Activated CD4-positive, alpha-beta T cell treated with anti-CD3 and anti-CD28 coated beads, Interleukin-2, amount 10 ng/mL, durations not matched to agents 24 days and 14 days (primary cell): Measurements from ENCODE around the gene ARHGEF17. TPM values are rescaled to one million over a fixed set of nuclear protein-coding genes. Genes with fewer than 3 reads are reported as not detected.

Source experiments
- DNase-seq: peaks from one replicate; pipeline ENCODE4 v3.0.0; 2022
- H3K27ac Mint-ChIP-seq: one replicate; pipeline ENCODE4 v1.8.0; 2022; ENCODE audit warnings: mild to moderate bottlenecking, mixed read lengths
- H3K27me3 Mint-ChIP-seq: one replicate; pipeline ENCODE4 v1.8.0; 2022; ENCODE audit warnings: mixed read lengths
- H3K36me3 Mint-ChIP-seq: one replicate; pipeline ENCODE4 v1.8.0; 2022; ENCODE audit warnings: low read depth, mild to moderate bottlenecking, mixed read lengths
- H3K4me1 Mint-ChIP-seq: one replicate; pipeline ENCODE4 v1.8.0; 2021; ENCODE audit warnings: mixed read lengths
- H3K4me3 Mint-ChIP-seq: one replicate; pipeline ENCODE4 v1.8.0; 2022; ENCODE audit warnings: mild to moderate bottlenecking, moderate library complexity, mixed read lengths
- H3K9me3 Mint-ChIP-seq: one replicate; pipeline ENCODE4 v1.8.0; 2021; ENCODE audit warnings: mixed read lengths
- intact Hi-C: fragments of 100-400 bp; cut with micrococcal nuclease; formaldehyde crosslinking; loops from one replicate; pipeline ENCODE4 v1.15.1; 2023
- total RNA-seq: library from RNA; stranded (reverse); gene quantifications from 2 replicates; pipeline ENCODE4 v1.2.3, GENCODE V29; 2022

Gene ARHGEF17
- total RNA-seq, 1 donor from 2014 or later, result not detected

DNA sequence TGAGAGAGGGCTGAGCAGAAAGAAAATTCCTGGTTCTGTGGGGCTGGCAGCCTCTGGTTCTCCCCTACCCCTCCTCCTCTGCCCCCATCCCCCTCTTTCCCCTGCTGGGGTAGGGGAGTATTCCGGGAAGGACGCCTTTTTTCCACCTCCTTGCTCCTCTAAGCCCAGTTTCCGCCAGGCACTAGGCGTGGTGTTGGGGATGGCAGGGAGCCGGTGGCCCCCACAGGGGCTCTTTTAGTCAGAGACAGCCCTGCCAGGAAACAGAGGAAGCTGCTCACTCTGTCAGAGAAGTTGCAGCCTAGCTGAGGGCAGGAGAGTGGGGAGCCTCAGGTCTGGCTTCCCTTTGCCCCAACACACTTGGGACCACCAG, 15.6 kb upstream of the ARHGEF17 start:
- Mint-ChIP-seq H3K4me3 (no peak overlapping the region), H3K4me1 (peaks cover 18% of the 10 kb centered on the region), H3K27ac (no peak overlapping the region), H3K9me3 (no peaks in the 10 kb centered on the region), H3K36me3 (no peaks in the 10 kb centered on the region), H3K27me3 (peaks cover 10% of the 10 kb centered on the region)
- intact Hi-C loops, result no loop called here
- no peak for DNase-seq

DNA sequence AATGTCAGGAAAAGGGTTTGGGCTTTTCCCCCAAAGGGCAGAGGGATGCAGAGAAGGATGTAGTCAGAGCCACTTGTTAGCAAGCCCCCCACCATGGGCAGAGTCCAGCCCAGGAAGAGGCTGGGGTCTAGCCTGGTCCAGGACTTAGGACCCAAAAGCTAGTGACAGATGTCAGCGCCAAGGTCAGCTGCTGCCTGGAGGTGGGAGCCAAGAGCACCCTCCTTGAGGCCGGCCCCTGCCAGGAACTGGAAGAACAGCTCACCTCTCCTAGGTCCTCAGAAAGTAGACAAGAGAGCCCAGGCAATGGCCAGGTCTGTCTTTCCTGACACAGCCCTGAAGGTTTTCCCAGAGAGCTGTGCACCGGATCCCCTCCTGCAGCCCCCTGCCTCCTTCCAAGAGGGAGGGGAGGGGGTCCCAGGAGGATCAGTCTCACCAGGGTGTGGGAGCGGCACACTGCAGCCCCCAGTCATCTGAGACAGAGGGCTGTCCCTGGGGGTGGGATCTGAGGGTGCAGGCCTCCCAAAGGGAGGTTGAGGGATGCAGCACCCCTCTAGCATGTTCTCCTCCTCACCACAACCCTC, 14.6 kb upstream of the ARHGEF17 start:
- intact Hi-C loops, result no loop called here
- H3K4me1 Mint-ChIP-seq, result peaks cover 11% of the 10 kb centered on the region

DNA sequence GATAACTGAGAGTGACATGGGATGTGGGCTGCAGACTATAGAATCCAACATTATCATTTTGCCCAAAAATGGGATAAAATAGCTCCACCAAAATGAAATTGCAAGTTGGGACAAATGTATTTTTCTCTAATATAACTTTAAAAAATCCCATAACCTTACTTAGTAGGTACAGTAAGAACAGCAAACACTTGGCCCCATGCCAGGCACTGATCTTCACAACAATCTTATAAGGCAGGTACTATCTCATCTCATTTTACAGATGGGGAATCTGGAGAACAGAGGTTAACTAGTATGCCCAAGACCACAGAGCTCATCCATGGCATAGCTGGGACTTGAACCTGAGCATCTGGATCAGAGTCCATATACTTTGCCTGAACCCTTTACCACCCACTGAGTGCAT, 13.5 kb upstream of the ARHGEF17 start:
- Mint-ChIP-seq H3K9me3 (no peaks in the 10 kb centered on the region), H3K36me3 (no peaks in the 10 kb centered on the region), H3K27ac (no peak overlapping the region), H3K4me1 (peaks cover 2% of the 10 kb centered on the region), H3K4me3 (no peak overlapping the region), H3K27me3 (peaks cover 15% of the 10 kb centered on the region)
- intact Hi-C loops, result loop anchor here (1.0 kb wide), 1 partner anchor 41 kb away; no protein-coding TSS in a partner anchor
- no peak for DNase-seq

More for the DNA sequence above, 14.6 kb upstream of the ARHGEF17 start:
- no peaks in the 10 kb centered on the region for H3K9me3 Mint-ChIP-seq
- peaks cover 15% of the 10 kb centered on the region for H3K27me3 Mint-ChIP-seq
- H3K27ac Mint-ChIP-seq, result peak overlapping the region; percentile 7
- no peak overlapping the region for H3K4me3 Mint-ChIP-seq
- no peaks in the 10 kb centered on the region for H3K36me3 Mint-ChIP-seq
- no peak for DNase-seq

DNA sequence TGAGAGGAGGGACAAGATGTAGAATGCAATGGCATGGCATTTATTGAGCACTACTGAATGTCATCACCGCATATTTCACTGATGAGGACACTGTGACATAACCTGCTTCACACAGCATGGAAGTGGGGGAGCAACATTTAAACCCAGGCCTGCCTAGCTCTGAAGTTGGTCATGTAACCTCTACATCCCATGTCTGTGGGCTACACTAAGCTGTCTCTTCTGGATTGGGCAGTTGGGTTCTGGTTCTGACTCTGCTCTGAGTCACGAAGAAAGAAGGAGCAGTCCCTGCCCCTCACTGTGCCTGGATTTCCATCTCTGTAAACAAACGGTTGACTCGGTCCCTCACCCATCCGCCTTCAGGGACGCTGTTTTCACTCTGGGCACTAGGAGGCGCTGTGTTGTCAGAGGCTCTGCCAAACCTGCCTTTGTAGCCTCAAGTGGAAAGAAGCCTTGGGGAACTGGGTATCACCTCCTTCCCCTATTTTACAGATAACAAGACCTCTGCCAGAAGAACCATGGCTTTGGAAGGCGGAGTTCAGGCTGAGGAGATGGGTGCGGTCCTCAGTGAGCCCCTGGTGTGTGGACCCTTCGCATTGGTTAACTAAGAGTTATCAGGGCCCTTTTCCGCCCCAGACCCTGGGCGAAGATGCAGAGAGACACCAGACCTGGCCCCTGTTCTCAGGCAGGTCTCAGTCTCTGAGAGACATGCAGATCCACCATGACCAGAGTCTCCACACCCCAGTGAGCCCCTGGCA, 12.7 kb upstream of the ARHGEF17 start:
- peaks cover 17% of the 10 kb centered on the region for H3K27me3 Mint-ChIP-seq
- intact Hi-C loops, result loop anchor here (1.0 kb wide), 1 partner anchor 40 kb away; no protein-coding TSS in a partner anchor
- H3K27ac Mint-ChIP-seq, result no peak overlapping the region
- peak; percentile 94 for DNase-seq
- H3K4me3 Mint-ChIP-seq, result no peak overlapping the region
- no peaks in the 10 kb centered on the region for H3K9me3 Mint-ChIP-seq
- peaks cover 2% of the 10 kb centered on the region for H3K4me1 Mint-ChIP-seq
- H3K36me3 Mint-ChIP-seq, result no peaks in the 10 kb centered on the region

DNA sequence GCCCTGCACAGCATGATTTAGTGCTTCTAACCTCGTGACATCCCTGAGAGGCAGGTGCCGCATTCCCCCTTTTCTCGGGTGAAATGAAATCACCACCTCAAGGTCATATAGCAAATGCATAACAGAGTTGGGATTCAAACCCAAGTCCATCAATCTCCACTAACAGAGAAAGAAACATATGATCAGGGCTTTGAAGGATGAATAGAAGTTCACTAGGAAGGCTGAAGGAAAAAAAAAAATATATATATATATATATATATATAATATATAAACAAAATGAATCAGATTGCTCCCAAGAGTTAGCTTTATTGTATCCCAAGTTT, 12.1 kb upstream of the ARHGEF17 start:
- intact Hi-C loops, result loop anchor here (1.0 kb wide), 1 partner anchor 39 kb away; no protein-coding TSS in a partner anchor
- no peaks in the 10 kb centered on the region for H3K9me3 Mint-ChIP-seq
- H3K27me3 Mint-ChIP-seq, result peaks cover 17% of the 10 kb centered on the region
- DNase-seq, result no peak
- no peak overlapping the region for H3K4me3 Mint-ChIP-seq
- no peaks in the 10 kb centered on the region for H3K36me3 Mint-ChIP-seq
- peaks cover 2% of the 10 kb centered on the region for H3K4me1 Mint-ChIP-seq
- no peak overlapping the region for H3K27ac Mint-ChIP-seq

DNA sequence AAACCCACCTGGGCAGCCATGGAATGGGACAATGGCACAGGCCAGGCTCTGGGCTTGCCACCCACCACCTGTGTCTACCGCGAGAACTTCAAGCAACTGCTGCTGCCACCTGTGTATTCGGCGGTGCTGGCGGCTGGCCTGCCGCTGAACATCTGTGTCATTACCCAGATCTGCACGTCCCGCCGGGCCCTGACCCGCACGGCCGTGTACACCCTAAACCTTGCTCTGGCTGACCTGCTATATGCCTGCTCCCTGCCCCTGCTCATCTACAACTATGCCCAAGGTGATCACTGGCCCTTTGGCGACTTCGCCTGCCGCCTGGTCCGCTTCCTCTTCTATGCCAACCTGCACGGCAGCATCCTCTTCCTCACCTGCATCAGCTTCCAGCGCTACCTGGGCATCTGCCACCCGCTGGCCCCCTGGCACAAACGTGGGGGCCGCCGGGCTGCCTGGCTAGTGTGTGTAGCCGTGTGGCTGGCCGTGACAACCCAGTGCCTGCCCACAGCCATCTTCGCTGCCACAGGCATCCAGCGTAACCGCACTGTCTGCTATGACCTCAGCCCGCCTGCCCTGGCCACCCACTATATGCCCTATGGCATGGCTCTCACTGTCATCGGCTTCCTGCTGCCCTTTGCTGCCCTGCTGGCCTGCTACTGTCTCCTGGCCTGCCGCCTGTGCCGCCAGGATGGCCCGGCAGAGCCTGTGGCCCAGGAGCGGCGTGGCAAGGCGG, 11.4 kb upstream of the ARHGEF17 start:
- H3K36me3 Mint-ChIP-seq, result no peaks in the 10 kb centered on the region
- DNase-seq, result no peak
- intact Hi-C loops, result no loop called here
- H3K27ac Mint-ChIP-seq, result no peak overlapping the region
- no peak overlapping the region for H3K4me3 Mint-ChIP-seq
- no peaks in the 10 kb centered on the region for H3K9me3 Mint-ChIP-seq
- peaks cover 2% of the 10 kb centered on the region for H3K4me1 Mint-ChIP-seq
- peaks cover 17% of the 10 kb centered on the region for H3K27me3 Mint-ChIP-seq

DNA sequence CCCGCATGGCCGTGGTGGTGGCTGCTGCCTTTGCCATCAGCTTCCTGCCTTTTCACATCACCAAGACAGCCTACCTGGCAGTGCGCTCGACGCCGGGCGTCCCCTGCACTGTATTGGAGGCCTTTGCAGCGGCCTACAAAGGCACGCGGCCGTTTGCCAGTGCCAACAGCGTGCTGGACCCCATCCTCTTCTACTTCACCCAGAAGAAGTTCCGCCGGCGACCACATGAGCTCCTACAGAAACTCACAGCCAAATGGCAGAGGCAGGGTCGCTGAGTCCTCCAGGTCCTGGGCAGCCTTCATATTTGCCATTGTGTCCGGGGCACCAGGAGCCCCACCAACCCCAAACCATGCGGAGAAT, 10.9 kb upstream of the ARHGEF17 start:
- Mint-ChIP-seq H3K4me3 (no peak overlapping the region), H3K36me3 (no peaks in the 10 kb centered on the region), H3K4me1 (peaks cover 2% of the 10 kb centered on the region), H3K27ac (no peak overlapping the region), H3K9me3 (no peaks in the 10 kb centered on the region), H3K27me3 (peaks cover 19% of the 10 kb centered on the region)
- intact Hi-C loops, result no loop called here
- DNase-seq, result no peak

DNA sequence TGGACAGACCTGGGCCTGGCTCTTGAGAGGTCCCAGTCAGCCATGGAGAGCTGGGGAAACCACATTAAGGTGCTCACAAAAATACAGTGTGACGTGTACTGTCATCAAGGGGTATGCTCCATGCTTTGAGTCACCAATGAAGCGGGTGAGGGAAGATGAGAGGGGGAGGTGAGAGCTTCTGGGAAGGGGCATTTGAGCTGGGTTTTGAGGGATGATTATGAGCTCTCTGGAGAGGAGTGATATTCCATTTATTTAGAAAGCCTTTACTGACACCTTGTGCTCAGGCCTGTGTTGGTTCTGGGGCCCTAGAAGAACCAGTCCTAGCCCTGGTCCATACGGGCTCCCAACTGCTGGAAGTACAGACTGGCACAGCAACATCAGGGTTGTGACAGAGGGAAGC, 10.4 kb upstream of the ARHGEF17 start:
- H3K4me1 Mint-ChIP-seq, result peaks cover 2% of the 10 kb centered on the region
- H3K9me3 Mint-ChIP-seq, result no peaks in the 10 kb centered on the region
- no peak overlapping the region for H3K4me3 Mint-ChIP-seq
- no peak overlapping the region for H3K27ac Mint-ChIP-seq
- no peak for DNase-seq
- H3K27me3 Mint-ChIP-seq, result peaks cover 20% of the 10 kb centered on the region
- intact Hi-C loops, result no loop called here
- H3K36me3 Mint-ChIP-seq, result no peaks in the 10 kb centered on the region

DNA sequence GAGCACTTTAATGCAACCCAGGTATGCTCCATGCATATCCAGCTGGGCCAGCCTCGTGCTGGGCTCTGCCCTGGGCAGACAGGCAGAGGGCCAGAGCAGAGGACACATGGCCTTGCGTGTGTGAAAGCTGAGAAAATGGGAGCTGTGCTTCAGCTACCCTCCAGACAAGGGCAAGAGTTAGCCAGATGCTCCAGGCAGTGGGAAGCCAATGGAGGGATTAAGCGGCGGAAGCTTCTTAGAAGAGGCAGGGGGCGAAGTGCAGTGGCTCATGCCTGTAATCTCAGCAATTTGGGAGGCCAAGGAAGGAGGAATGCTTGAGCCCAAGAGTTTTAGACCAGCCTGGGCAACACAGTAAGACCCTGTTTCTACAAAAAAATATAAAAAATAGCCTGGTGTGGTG, 9.8 kb upstream of the ARHGEF17 start:
- no peak overlapping the region for H3K4me3 Mint-ChIP-seq
- intact Hi-C loops, result no loop called here
- no peaks in the 10 kb centered on the region for H3K9me3 Mint-ChIP-seq
- no peaks in the 10 kb centered on the region for H3K36me3 Mint-ChIP-seq
- no peak overlapping the region for H3K27ac Mint-ChIP-seq
- peaks cover 19% of the 10 kb centered on the region for H3K27me3 Mint-ChIP-seq
- peaks cover 2% of the 10 kb centered on the region for H3K4me1 Mint-ChIP-seq
- DNase-seq, result no peak

DNA sequence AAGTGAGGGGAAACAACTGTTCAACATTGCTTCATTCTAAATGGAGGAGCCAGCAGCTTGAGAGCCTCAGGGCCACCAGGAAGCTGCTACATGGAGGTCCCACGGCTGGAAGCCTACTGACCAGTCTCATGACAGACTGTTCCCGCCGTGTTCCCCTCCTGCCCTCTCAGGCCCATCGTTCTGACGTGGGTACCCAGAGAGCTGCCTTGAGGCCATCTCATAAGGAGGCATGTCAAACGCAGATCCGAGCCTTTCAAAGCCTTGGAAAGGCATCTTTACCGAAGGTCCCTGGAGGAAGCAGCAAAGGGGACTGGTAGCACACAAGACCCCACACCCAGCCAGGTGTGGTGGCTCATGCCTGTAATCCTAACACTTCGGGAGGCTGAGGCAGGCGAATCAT, 8.3 kb upstream of the ARHGEF17 start:
- no peak for DNase-seq
- Mint-ChIP-seq H3K9me3 (no peaks in the 10 kb centered on the region), H3K36me3 (no peaks in the 10 kb centered on the region)

DNA sequence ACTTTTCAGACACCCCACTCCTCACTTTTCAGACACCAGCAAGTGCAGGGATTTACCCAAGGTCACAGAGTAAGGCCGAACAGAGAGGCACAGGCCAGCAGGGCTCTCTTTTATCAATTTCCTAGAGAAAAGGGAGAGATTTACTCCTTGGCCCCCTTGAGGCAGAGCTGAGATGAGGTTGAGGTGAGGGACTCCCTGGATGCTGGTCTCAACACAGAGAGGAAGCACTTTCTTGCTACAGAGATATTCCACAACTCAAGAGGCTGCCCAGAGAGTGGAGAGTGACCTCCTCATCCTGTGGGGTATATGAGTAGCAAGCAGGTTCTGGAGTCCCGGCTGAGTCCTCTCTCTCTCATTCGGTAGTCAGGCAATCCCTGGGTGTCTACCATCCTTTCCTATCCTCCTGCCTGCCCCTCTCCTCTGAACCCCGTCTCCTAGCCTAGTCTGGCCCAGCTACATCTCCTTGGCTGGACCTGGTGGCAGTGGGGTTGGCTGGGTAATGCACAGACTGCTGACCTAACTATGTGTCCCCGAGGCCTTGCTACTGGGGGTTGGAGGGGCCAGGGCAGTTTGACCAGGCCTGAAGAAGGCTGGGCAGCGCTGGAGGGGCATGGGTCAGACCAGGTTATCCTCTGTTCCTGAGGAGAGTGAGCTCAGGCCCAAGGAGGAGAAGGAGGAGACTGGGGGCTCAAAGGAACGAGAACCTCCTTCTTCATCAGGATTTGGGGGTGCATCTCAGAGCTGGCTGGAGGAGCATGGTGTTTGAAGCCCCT, 1.8 kb upstream of the ARHGEF17 start:
- H3K27me3 Mint-ChIP-seq, result peaks cover 42% of the 10 kb centered on the region
- intact Hi-C loops, result loop anchor here (5.0 kb wide), 2 partner anchors 71 to 1186 kb away; partner anchors contain the start of genes LIPT2 and RELT

More for the DNA sequence above, 8.3 kb upstream of the ARHGEF17 start:
- intact Hi-C loops, result no loop called here
- H3K27me3 Mint-ChIP-seq, result peaks cover 20% of the 10 kb centered on the region
- H3K4me3 Mint-ChIP-seq, result no peak overlapping the region
- H3K4me1 Mint-ChIP-seq, result peaks cover 2% of the 10 kb centered on the region
- no peak overlapping the region for H3K27ac Mint-ChIP-seq

DNA sequence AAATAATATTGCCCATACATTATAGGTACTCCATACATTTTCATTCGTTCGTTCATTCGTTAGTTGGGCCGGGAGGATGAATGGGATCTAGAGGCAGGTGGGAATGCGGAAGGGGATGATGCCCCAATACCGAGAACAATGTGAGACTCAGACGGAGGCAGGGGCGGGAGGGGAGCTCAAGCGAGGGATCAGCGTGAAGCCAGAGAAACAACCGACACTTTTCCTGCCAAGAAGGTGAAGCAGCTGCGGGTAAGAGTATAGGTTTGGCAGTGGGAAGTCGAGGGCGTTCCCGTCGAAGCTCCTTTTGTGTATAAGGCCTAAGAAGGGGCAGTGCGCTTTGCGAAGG, 1.1 kb upstream of the ARHGEF17 start:
- H3K4me1 Mint-ChIP-seq, result peaks cover 9% of the 10 kb centered on the region
- intact Hi-C loops, result loop anchor here (1.0 to 5.0 kb wide), 3 partner anchors 28 to 1185 kb away; partner anchors contain the start of genes LIPT2 and RELT
- no peaks in the 10 kb centered on the region for H3K36me3 Mint-ChIP-seq
- no peaks in the 10 kb centered on the region for H3K9me3 Mint-ChIP-seq
- no peak for DNase-seq
- peak overlapping the region; percentile 89 for H3K4me3 Mint-ChIP-seq
- peaks cover 43% of the 10 kb centered on the region for H3K27me3 Mint-ChIP-seq
- H3K27ac Mint-ChIP-seq, result no peak overlapping the region

More for the DNA sequence above, 1.8 kb upstream of the ARHGEF17 start:
- no peaks in the 10 kb centered on the region for H3K9me3 Mint-ChIP-seq
- H3K27ac Mint-ChIP-seq, result no peak overlapping the region
- no peaks in the 10 kb centered on the region for H3K36me3 Mint-ChIP-seq
- DNase-seq, result no peak
- H3K4me3 Mint-ChIP-seq, result peak overlapping the region; percentile 89
- H3K4me1 Mint-ChIP-seq, result peaks cover 9% of the 10 kb centered on the region

DNA sequence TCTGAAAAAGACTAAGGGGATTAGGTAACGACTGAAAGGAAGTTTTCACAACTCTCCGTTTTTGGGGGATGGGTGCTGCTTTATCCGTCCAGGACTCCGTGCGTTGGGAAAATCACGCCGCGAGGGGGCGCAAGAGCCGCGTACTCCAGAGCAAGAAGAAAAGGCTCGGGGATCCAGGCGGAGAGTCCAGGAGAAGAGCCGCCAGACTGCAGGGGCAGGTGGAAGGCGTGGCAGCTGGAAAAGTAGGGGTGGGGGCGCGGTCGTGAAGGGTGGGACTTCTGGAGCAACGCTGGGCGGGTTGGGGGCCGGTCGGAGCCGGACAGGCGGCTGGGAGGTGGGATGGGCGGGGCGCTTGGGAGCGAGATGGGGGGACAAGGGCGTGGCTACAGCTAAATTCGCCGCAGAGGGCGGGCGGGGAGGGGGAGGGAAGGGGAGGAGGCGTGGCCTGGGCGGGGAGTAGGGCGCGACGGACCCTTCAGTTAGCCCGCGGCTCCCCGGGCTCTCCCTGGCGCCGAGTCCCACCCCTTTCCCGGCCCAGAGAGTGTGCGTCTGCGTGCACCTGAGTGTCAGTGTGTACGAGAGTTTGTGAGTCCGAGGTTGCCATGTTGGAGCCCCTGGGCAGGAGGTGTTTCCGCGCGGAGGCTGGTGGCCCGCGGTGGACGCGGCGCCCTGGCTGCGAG, 613 bp upstream of the ARHGEF17 start:
- Mint-ChIP-seq H3K4me3 (peak overlapping the region; percentile 89), H3K27ac (peak overlapping the region; percentile 59), H3K9me3 (no peaks in the 10 kb centered on the region), H3K27me3 (peaks cover 43% of the 10 kb centered on the region), H3K36me3 (no peaks in the 10 kb centered on the region), H3K4me1 (peaks cover 9% of the 10 kb centered on the region)
- intact Hi-C loops, result loop anchor here (1.0 to 5.0 kb wide), 3 partner anchors 28 to 1185 kb away; partner anchors contain the start of genes LIPT2 and RELT
- DNase-seq, result peak; percentile 96
